GM06990 (cell line): Measurements from ENCODE around the gene LEMD3.

Experiments used
- DNase-seq: peaks from one replicate; pipeline ENCODE4 v3.0.0-alpha.2; 2011; ENCODE audit not compliant: insufficient read length; ENCODE audit errors: extremely low read depth
- H3K27me3 ChIP-seq: replicated peaks from 2 replicates; pipeline ENCODE4 v1.6.0; 2011; ENCODE audit warnings: low read length; ENCODE audit not compliant: control insufficient read depth, insufficient read depth
- H3K36me3 ChIP-seq: 2 replicates; pipeline ENCODE4 v1.5.1; 2011; ENCODE audit warnings: low read length; ENCODE audit not compliant: control insufficient read depth, insufficient read depth
- H3K4me3 ChIP-seq: replicated peaks from 2 replicates; pipeline ENCODE4 v1.5.1; 2011; ENCODE audit warnings: low read depth, mild to moderate bottlenecking, control low read depth, low read length
- CTCF ChIP-seq: IDR thresholded peaks from 2 replicates; pipeline ENCODE4 v1.5.1; 2011; ENCODE audit warnings: low read length, control low read depth, mild to moderate bottlenecking, inconsistent platforms; ENCODE audit not compliant: insufficient read depth, poor library complexity, severe bottlenecking

The LEMD3 gene

GRCh38 chr12:65187665-65188064 lies 18.3 kb downstream of the LEMD3 start:
- Histone ChIP-seq H3K27me3 (no peaks in the 10 kb centered on the region), H3K4me3 (no peak overlapping the region), H3K36me3 (peaks cover 2% of the 10 kb centered on the region)
- no peak for TF ChIP-seq CTCF
- DNase-seq: no peak

- no peaks in the 10 kb centered on the region for H3K27me3 ChIP-seq
- no peak for DNase-seq
- TF ChIP-seq CTCF: no peak
- H3K4me3 ChIP-seq: peak overlapping the region; percentile 22; the same call in 1 of the 2 replicates
- H3K36me3 ChIP-seq: peaks cover 2% of the 10 kb centered on the region
Measured at GRCh38 chr12:65188179-65188701, 18.9 kb downstream of the LEMD3 start.

GRCh38 chr12:65189028-65189718 lies 19.8 kb downstream of the LEMD3 start:
- TF ChIP-seq CTCF: no peak
- H3K36me3 ChIP-seq: peaks cover 2% of the 10 kb centered on the region
- DNase-seq: peak; percentile 33
- H3K27me3 ChIP-seq: no peaks in the 10 kb centered on the region
- H3K4me3 ChIP-seq: no peak overlapping the region

- Histone ChIP-seq H3K4me3 (no peak overlapping the region), H3K36me3 (peaks cover 2% of the 10 kb centered on the region), H3K27me3 (no peaks in the 10 kb centered on the region)
- no peak for TF ChIP-seq CTCF
- DNase-seq: no peak
Measured at GRCh38 chr12:65192963-65193516, 23.7 kb downstream of the LEMD3 start.

- DNase-seq: no peak
- peaks cover 2% of the 10 kb centered on the region for H3K36me3 ChIP-seq
- no peak overlapping the region for H3K4me3 ChIP-seq
- H3K27me3 ChIP-seq: no peaks in the 10 kb centered on the region
- no peak for TF ChIP-seq CTCF
Measured at GRCh38 chr12:65194949-65195348, 25.6 kb downstream of the LEMD3 start.
